Dendritic cell treated with granulocyte-macrophage colony-stimulating factor and Interleukin-4, amounts not matched to agents 40 ng/mL and 50 ng/mL, for 4 days (primary cell): ENCODE data around the gene DHX30.

ENCODE experiments used
- H3K27ac Mint-ChIP-seq: one replicate; pipeline ENCODE4 v1.8.0; 2022; ENCODE audit warnings: mild to moderate bottlenecking, mixed read lengths
- H3K27me3 Mint-ChIP-seq: one replicate; pipeline ENCODE4 v1.8.0; 2022; ENCODE audit warnings: mild to moderate bottlenecking, mixed read lengths
- H3K36me3 Mint-ChIP-seq: one replicate; pipeline ENCODE4 v1.8.0; 2022; ENCODE audit warnings: low read depth, mixed read lengths
- H3K4me1 Mint-ChIP-seq: one replicate; pipeline ENCODE4 v1.8.0; 2022; ENCODE audit warnings: low read depth, mixed read lengths
- H3K4me3 Mint-ChIP-seq: one replicate; pipeline ENCODE4 v1.8.0; 2022; ENCODE audit warnings: mild to moderate bottlenecking, moderate library complexity, mixed read lengths
- H3K9me3 Mint-ChIP-seq: one replicate; pipeline ENCODE4 v1.8.0; 2022; ENCODE audit warnings: mixed read lengths
- intact Hi-C: fragments of 100-400 bp; cut with micrococcal nuclease; formaldehyde crosslinking; loops from one replicate; pipeline ENCODE4 v1.15.0; 2022

Gene DHX30

GRCh38 chr3:47854267-47854666 is 51.3 kb downstream of the DHX30 start:
- H3K9me3 Mint-ChIP-seq, result no peaks in the 10 kb centered on the region
- H3K36me3 Mint-ChIP-seq, result peaks cover 97% of the 10 kb centered on the region
- no peaks in the 10 kb centered on the region for H3K4me1 Mint-ChIP-seq
- no peak overlapping the region for H3K4me3 Mint-ChIP-seq
- H3K27me3 Mint-ChIP-seq, result no peaks in the 10 kb centered on the region
- intact Hi-C loops, result no loop called here
- H3K27ac Mint-ChIP-seq, result no peak overlapping the region

- H3K36me3 Mint-ChIP-seq, result peaks cover 97% of the 10 kb centered on the region
- intact Hi-C loops, result no loop called here
These were observed 52.0 kb downstream of the DHX30 start for GRCh38 chr3:47854720-47855455.

DNA sequence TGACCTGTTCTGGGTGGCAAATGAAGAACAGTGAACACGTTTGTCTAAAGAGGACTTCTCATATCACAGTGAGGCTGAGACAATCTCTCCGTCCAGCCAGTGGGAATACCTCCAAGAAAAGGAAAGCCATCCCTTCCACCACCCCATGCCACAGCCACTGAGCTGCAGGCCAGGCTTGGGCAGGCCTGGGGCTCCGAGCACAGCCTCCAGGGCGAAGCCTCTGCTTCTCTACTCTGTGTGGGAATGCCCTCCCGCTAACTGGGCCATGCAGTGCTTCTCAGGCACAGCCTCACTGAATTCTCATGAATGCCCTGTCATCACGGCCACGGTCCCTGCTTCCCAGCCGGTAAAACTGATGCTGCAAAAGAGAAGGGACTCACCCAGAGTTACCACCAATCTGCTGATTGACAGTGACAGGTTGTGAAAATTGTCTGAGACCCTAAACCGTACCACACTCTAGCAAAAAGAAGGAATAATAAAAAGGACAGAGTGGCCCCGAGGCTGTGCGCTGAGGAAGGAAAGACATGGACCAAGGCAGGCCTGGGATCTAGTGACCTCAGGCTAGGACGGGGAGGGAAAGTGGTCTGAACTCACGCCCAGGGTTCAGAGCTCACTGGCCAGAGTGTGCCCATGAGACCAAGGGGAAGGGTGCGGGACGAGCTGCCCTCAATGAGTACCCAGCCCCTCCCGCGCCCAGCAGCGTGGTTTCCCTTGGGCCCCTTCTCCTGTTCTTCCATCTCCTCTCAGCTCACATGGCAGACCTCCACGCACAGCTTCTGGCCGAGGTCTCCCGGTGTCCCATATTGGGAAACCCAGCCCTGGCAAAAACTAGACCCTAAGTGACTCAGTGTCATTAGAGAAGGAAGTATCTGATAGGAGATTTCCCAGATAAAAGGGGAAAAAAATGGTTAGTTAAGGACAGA is 52.8 kb downstream of the DHX30 start:
- H3K4me3 Mint-ChIP-seq, result no peak overlapping the region
- no peaks in the 10 kb centered on the region for H3K27me3 Mint-ChIP-seq
- peaks cover 97% of the 10 kb centered on the region for H3K36me3 Mint-ChIP-seq
- intact Hi-C loops, result no loop called here
- H3K9me3 Mint-ChIP-seq, result no peaks in the 10 kb centered on the region
- no peaks in the 10 kb centered on the region for H3K4me1 Mint-ChIP-seq
- no peak overlapping the region for H3K27ac Mint-ChIP-seq

More at GRCh38 chr3:47854720-47855455, 52.0 kb downstream of the DHX30 start:
- Mint-ChIP-seq H3K27ac (no peak overlapping the region), H3K27me3 (no peaks in the 10 kb centered on the region), H3K4me3 (no peak overlapping the region), H3K9me3 (no peaks in the 10 kb centered on the region), H3K4me1 (no peaks in the 10 kb centered on the region)

- Mint-ChIP-seq H3K4me3 (no peak overlapping the region), H3K4me1 (no peaks in the 10 kb centered on the region)
These were observed 53.7 kb downstream of the DHX30 start for GRCh38 chr3:47856669-47857068.

DNA sequence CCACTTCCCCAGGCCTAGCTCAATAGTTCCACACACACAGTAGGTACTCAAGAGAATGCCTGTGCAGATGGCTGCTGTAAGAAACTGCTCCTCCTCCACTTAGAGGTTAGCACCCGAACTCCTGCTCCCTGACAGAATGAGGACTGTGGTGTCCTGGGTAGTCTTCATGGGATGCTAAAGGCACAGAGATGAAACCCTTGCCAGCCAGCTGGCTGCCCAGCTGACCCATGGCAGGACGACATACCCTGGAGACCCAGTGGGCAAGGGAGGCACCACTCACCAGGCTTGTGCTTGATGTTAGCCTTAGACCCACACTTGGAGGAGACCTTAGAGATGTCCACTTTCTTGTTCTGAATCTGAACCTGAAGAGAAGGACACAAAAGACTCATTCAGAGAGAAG is 54.2 kb downstream of the DHX30 start:
- Mint-ChIP-seq H3K4me1 (no peaks in the 10 kb centered on the region), H3K27me3 (no peaks in the 10 kb centered on the region), H3K36me3 (peaks cover 94% of the 10 kb centered on the region), H3K4me3 (no peak overlapping the region), H3K27ac (no peak overlapping the region), H3K9me3 (no peaks in the 10 kb centered on the region)
- intact Hi-C loops, result no loop called here

More at GRCh38 chr3:47856669-47857068, 53.7 kb downstream of the DHX30 start:
- H3K27me3 Mint-ChIP-seq, result no peaks in the 10 kb centered on the region
- no peak overlapping the region for H3K27ac Mint-ChIP-seq
- peaks cover 97% of the 10 kb centered on the region for H3K36me3 Mint-ChIP-seq
- intact Hi-C loops, result no loop called here
- no peaks in the 10 kb centered on the region for H3K9me3 Mint-ChIP-seq

GRCh38 chr3:47859956-47860605 is 57.1 kb downstream of the DHX30 start:
- H3K27ac Mint-ChIP-seq, result no peak overlapping the region
- H3K36me3 Mint-ChIP-seq, result peaks cover 90% of the 10 kb centered on the region
- H3K9me3 Mint-ChIP-seq, result no peaks in the 10 kb centered on the region
- no peaks in the 10 kb centered on the region for H3K27me3 Mint-ChIP-seq
- H3K4me1 Mint-ChIP-seq, result no peaks in the 10 kb centered on the region
- H3K4me3 Mint-ChIP-seq, result no peak overlapping the region
- intact Hi-C loops, result no loop called here

DNA sequence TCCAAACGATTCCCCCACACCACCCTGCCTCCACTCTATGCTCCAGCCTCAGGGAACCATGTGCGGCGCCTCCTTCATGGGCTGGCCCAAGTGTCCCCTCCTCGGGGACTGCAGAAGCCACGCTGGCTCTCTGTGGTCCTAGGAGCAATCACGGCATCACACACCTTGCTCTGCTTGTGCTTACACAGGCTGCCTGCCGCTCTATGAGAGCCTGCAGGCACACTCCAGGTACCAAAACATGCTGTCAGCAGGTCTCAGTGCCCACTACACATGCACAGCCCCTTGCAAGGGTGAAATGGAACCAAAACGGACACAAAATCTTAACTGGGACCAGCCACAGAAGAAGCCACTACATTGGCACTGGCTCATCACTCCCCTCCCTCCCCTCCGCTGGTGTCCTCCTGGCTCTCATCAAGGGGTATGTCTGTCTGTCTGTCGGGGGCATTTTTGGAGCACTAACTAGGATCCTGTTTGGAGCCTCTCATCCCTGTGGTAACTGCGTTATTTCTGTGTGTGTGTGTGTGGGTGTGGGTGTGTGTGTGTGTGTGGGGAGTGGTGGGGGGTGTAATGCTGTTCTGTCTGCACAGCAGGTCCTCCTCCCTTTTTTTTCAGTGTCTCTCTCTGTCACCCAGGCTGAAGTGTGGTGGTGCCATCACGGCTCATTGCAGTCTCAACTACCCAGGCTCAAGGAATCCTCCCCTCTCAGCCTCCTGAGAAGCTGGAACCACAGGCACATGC is 60.6 kb downstream of the DHX30 start:
- no peaks in the 10 kb centered on the region for H3K27me3 Mint-ChIP-seq
- no peak overlapping the region for H3K4me3 Mint-ChIP-seq
- no peak overlapping the region for H3K27ac Mint-ChIP-seq
- intact Hi-C loops, result no loop called here
- no peaks in the 10 kb centered on the region for H3K4me1 Mint-ChIP-seq
- H3K9me3 Mint-ChIP-seq, result no peaks in the 10 kb centered on the region
- peaks cover 90% of the 10 kb centered on the region for H3K36me3 Mint-ChIP-seq

- intact Hi-C loops, result no loop called here
- Mint-ChIP-seq H3K27ac (no peak overlapping the region), H3K36me3 (peaks cover 93% of the 10 kb centered on the region)
These were observed 62.3 kb downstream of the DHX30 start for GRCh38 chr3:47865192-47865591.

GRCh38 chr3:47867451-47868044 is 64.6 kb downstream of the DHX30 start:
- Mint-ChIP-seq H3K4me1 (no peaks in the 10 kb centered on the region), H3K9me3 (no peaks in the 10 kb centered on the region), H3K27ac (no peak overlapping the region), H3K36me3 (peaks cover 98% of the 10 kb centered on the region), H3K27me3 (no peaks in the 10 kb centered on the region), H3K4me3 (no peak overlapping the region)
- intact Hi-C loops, result no loop called here

More at GRCh38 chr3:47865192-47865591, 62.3 kb downstream of the DHX30 start:
- Mint-ChIP-seq H3K9me3 (no peaks in the 10 kb centered on the region), H3K4me1 (no peaks in the 10 kb centered on the region), H3K4me3 (no peak overlapping the region), H3K27me3 (no peaks in the 10 kb centered on the region)

GRCh38 chr3:47868306-47868705 is 65.4 kb downstream of the DHX30 start:
- Mint-ChIP-seq H3K4me3 (no peak overlapping the region), H3K27me3 (no peaks in the 10 kb centered on the region), H3K4me1 (no peaks in the 10 kb centered on the region), H3K36me3 (peaks cover 98% of the 10 kb centered on the region), H3K9me3 (no peaks in the 10 kb centered on the region), H3K27ac (no peak overlapping the region)
- intact Hi-C loops, result no loop called here

DNA sequence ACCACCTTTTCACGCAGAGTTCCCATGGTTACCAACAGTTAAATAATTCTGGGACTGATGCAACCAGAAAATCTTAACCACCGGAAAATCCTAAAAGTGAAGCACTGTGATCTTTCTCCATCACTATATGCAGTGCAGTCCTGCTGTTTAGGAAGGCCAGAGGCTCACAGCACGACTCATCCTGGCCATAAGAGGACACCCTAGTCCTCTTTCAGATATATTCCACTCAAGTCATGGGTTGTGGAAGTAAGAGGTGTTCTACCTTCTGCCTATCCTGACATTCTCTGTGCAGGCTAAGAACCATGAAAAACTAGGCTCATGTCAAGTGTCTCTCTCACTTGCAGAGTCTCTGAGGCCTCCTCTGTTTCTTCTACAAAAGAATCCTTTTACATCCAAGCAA is 67.2 kb downstream of the DHX30 start:
- Mint-ChIP-seq H3K36me3 (peaks cover 98% of the 10 kb centered on the region), H3K9me3 (no peaks in the 10 kb centered on the region), H3K4me1 (no peaks in the 10 kb centered on the region), H3K27me3 (no peaks in the 10 kb centered on the region), H3K4me3 (no peak overlapping the region), H3K27ac (no peak overlapping the region)
- intact Hi-C loops, result no loop called here

- peaks cover 98% of the 10 kb centered on the region for H3K36me3 Mint-ChIP-seq
- H3K4me1 Mint-ChIP-seq, result no peaks in the 10 kb centered on the region
- H3K27ac Mint-ChIP-seq, result no peak overlapping the region
These were observed 67.8 kb downstream of the DHX30 start for GRCh38 chr3:47870702-47871260.

GRCh38 chr3:47871389-47871788 is 68.5 kb downstream of the DHX30 start:
- intact Hi-C loops, result no loop called here
- H3K36me3 Mint-ChIP-seq, result peaks cover 93% of the 10 kb centered on the region
- H3K9me3 Mint-ChIP-seq, result no peaks in the 10 kb centered on the region
- H3K27ac Mint-ChIP-seq, result no peak overlapping the region
- no peaks in the 10 kb centered on the region for H3K4me1 Mint-ChIP-seq
- H3K4me3 Mint-ChIP-seq, result no peak overlapping the region
- H3K27me3 Mint-ChIP-seq, result no peaks in the 10 kb centered on the region

More at GRCh38 chr3:47870702-47871260, 67.8 kb downstream of the DHX30 start:
- intact Hi-C loops, result no loop called here
- H3K9me3 Mint-ChIP-seq, result no peaks in the 10 kb centered on the region
- no peak overlapping the region for H3K4me3 Mint-ChIP-seq
- H3K27me3 Mint-ChIP-seq, result no peaks in the 10 kb centered on the region
